ENCODE data around the gene STIMATE.

STIMATE gene

GRCh38 chr3:52860424-52860768 is 37.0 kb downstream of the STIMATE start:
- no peak for DNase-seq

DNA sequence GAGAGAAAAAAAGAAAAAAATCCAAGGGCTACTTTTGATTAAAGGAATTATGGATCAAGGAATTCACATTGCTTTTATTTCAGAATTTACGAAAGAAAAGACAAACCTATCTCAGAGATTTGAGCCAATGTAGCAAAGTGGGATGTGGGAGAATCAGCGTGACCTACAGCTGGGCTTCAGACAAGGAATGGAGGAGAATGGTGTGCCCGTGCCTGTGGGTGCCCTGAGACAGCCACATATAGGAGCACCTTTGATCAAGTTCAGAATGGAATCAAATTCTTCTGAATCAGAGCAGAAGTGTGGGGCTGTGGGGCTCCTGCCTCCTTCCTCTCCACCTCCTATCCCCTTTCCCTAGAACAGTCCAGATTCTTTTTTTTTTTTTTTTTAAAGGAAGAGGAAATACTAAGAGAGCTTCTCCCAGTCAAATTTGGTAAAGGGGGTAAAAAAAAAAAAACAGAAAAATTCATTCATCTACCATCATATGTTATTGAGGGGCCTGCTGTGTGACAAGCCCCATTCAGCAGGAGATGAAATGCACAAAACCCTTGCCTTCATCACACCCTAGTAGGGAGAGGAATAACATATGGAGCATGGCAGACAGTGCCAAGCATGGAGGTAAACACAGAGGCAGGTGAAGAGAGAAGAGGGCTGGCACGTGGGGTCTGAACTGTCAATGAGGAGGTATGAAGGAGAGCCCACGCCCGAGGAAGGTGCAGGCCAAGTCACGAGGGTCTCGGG is 37.5 kb downstream of the STIMATE start:
- DNase-seq, result no peak

- no peak for DNase-seq
Observed at GRCh38 chr3:52857864-52858263, 39.5 kb downstream of the STIMATE start.

- DNase-seq, result no peak
Observed at GRCh38 chr3:52857133-52857532, 40.2 kb downstream of the STIMATE start.

DNA sequence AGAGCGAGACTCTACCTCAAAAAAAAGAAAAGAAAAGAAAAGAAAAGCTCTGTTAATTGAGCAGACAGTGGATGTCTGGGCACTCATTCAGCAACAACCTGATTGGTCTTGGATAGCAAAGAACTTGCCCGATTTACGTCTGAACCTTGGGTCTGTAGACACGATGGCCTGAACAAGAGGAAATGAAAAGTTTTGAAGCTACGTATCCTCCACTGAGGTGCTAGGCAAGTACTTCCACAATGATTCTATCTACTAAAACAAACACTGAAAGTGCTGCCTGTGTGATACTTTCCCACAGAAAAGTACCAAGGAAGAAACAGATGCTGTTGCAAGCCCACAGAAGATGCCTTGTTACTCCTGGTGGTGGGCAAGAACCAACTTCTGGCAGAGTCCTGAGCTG is 40.7 kb downstream of the STIMATE start:
- DNase-seq, result no peak

DNA sequence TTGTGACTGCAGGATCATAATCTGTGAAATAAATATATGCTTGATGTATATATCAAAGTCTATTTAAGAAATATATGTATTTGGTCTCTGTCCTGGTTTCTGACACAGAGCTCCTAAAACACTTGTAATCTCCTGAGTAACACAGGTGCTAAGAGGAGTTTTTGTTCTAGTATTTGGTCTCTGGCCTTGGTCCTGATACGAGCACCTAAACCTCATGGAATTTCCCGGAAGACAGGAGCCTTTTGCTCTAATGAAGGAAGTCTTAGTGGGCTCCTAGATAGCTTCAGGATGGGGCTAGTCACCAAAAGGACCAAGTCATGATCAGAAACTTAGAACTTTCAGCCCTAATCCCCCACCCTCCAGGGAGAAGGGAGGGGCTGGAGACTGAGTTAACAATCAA is 43.3 kb downstream of the STIMATE start:
- no peak for DNase-seq

GRCh38 chr3:52852419-52852818 is 44.9 kb downstream of the STIMATE start:
- DNase-seq, result no peak

DNA sequence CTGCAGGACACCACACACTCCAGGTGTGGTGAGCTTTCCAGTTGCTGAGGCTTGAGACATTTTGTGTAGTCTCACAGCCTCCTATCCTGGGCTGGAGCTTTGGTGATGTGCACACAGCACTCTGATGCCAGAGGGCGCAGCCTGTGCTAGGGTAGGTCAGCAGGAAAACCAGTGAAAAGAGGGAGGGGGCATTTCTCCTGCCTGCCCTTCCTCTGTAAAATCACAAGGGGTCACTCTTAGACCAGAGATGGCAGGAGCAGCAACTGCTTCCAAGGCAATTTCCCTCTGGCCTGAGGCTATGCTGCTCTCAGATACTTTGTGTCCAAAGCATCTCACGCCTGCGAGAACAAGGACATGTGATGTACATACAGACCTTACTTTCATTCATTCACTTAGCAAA is 46.0 kb downstream of the STIMATE start:
- DNase-seq, result peak; percentile 23

- DNase-seq, result no peak
Observed at GRCh38 chr3:52849656-52850055, 47.7 kb downstream of the STIMATE start.

GRCh38 chr3:52848617-52849016 is 48.7 kb downstream of the STIMATE start:
- no peak for DNase-seq

DNA sequence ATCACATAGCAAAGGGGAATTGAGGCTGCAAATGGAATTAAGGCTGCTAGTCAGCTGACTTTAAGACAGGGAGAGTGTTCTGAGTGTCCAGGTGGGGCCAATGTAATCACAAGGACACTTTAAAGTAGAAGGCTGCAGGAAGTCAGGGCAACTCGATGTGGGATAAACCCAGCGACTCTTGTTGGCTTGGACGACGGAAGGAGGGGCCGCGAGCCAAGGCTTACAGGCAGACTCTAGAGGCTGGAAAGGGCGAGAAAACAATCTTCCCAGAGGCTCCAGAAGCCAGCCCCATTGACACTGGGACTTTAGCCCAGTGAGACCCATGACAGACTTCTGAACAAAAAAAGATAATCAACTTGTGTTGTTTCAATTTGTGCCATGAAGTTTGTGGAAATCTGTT is 49.6 kb downstream of the STIMATE start:
- no peak for DNase-seq

DNA sequence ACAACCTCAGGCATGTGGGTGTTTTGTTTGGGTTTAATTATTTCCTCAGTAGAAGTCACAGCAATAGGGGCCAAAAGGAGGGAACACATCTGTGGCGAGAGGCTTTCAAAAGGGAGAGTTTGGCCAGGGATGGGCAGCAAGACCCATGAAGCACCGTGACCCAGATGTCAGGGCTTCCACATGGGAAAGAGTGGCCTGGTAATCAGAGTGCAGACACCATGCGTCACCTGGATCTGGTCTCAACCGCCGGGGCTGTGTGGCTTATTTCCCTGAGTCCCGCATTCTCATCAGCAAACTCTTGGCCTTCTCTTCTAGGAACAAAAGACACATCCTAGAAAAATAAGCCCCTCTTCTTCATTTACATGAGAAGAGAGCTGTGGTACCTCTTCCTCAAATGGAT is 50.1 kb downstream of the STIMATE start:
- no peak for DNase-seq

DNA sequence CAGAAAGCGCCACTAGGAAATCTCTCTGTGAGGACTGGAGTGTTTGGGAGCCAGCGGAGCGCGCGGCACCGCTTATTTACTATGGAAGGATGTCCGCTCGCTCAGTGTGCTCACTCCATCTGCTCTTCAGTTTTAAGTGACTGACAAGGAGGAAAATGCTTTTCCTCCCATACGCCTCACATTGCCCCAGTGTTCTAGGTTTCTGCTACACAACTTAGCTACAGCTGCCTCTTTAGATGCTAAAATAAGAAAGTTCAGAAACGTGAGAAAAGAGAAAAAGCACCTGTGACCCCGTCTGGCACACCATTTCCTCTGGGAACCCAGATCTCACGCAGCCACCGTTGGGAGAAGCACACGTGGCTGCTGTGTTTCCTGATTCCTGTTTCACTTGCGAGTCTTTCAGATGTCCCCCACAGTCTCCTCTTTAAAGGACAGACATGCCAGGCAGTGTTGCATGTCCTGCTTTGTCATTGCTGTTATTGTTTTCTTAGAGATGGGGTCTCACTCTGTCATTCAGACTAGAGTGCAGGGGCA is 50.8 kb downstream of the STIMATE start:
- no peak for DNase-seq

- DNase-seq, result peak; percentile 34
Observed at GRCh38 chr3:52845691-52846431, 51.5 kb downstream of the STIMATE start.

DNA sequence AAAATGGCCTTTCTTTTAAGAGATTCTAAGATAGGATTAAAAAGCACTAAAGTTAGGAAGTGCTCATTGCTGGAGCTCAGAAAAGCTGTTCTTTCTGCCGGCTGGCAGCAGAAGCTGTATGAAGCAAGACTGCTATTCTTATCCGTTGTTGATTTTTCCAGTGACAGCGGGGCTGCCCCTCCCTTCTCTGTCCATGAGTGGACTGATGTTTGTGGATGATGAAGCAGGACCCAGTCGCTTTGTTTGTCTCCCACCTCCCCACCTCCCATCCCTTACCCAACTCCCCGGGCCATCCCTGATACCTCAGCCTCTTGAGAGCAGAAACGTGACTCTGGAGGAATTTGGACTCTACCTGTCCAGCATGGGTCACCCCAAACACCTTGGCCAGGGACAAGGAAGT is 52.2 kb downstream of the STIMATE start:
- no peak for DNase-seq

DNA sequence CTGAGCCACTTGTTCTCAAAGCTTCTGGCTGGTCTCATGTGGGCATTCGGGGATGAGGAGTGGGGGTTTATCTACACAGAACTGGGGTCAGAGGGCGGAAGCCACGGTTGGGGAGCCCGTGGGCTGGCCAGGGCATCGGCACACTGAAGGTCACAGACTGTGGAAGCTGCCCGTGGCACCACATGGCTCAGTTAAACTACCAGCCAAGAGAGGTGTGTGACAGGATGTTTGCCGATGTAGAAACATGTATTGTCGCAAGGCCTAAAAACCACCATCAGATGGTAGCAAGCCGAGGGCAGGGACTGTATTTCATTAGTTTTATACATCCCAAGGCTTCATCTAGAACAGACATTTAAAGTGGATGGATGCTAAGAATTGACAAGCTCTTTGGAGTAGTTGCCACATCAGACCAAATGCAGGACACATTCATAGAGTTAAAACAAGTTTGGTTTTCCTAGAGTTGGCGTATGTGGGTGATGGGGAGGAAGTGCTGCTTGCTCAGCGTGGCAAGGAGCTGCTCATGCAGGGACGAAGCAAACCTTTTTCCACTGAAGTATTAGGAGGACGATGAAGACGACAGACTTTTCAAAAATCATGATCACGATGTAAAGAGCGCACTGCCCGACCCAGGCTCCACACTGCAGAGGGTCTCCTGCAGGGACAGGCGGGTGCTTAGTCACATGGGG is 52.9 kb downstream of the STIMATE start:
- no peak for DNase-seq

DNA sequence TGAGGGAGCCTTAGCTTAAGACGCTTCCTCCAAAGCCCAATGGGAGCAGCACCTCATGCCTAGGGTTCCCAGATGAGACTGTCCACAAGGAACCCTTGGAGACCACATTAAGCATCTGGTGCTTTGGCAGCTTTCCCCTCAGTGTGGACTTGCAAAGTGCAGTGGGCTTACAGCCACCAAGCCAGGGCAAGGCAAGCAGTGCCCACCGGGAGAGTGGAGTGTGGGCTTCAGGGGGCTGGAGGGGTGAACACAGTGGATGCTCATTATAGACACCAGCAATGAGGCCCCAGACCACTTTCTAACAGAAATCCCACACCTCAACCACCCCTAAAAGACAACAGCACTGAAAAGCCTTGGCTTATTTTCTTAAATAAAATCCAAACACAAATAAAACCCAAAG is 53.5 kb downstream of the STIMATE start:
- DNase-seq, result no peak

- DNase-seq, result no peak
Observed at GRCh38 chr3:52843108-52843865, 54.1 kb downstream of the STIMATE start.

- no peak for DNase-seq
Observed at GRCh38 chr3:52842424-52842823, 54.9 kb downstream of the STIMATE start.

- no peak for DNase-seq
Observed at GRCh38 chr3:52841981-52842340, 55.4 kb downstream of the STIMATE start.

- no peak for DNase-seq
Observed at GRCh38 chr3:52841211-52841980, 56.0 kb downstream of the STIMATE start.

DNA sequence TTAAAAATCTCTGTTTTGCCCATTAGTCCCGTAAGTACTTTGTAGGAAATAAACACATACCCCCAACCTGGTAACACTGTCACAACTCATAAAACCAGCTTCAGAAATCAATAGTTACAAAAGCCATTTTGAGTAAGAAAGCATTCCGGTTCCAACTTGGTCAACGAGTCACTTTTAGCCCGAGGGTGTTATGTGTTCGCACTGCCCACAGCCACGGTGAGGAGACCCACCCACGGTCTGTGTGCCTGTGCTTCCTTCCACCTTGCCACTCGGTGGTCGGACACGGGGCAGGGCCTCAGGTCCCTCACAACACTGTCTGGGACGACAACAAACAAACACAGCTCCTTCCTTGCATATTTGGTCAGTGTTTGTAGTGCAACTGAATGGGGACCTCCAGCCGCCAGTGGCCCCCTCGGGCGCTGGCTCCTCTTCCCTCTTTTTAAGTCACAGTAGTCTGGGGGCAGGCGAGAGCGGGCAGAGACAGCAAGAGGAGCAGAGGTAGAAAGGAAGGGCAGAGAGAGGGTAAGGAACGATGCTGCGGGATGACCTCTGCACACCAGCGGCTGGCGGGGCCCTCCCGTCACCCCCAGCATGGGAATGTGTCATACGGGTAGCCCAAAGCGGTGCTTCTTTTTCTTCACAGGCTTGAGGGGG is 57.3 kb downstream of the STIMATE start:
- no peak for DNase-seq
